ENCODE results near the gene CDCA7.
A peak's percentile ranks its signal among the peaks of the same experiment; 100 is the strongest.
"Not testable (repeated sequence)": the region's sequence is repeated elsewhere in the genome, so short reads cannot be mapped to it uniquely, and the experiment has no call there.

Gene CDCA7

DNA sequence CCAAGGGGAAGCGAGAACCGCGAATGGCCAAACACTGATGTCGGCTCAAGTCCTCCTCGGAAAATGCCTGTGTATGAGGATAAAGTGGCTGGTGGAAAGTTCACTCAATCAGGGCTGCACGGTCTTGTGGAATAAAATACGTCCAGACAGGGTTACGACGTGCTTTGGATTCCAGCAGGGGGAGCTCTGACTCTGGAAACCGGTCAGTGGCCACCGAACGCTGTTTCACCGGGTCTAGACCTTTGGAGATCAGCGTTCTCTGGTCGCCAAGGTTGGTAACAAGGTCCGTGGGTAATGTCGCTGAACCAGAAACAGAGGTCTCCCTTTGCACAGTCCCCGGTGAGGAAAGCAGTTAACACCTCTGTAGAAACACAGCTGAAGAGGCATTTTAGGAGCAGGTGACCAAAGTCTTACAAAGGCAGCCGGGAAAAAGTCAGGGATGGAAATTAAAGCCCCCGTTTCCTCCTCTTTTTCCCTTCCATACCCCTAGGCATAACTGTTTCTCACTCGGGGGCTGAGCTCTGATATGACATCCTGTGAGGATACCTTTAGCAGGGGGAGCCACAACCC lies 47.8 kb downstream of the CDCA7 start:
- DNase-seq (ENCODE audit: low read depth in 2 of 2) = peak; percentile 40 to 57

- DNase-seq (ENCODE audit: low read depth in 2 of 2) = no peak
Measured at GRCh38 chr2:173404841-173405750, 50.4 kb downstream of the CDCA7 start.

- DNase-seq (ENCODE audit: low read depth in 2 of 2) = no peak
Measured at GRCh38 chr2:173407176-173407575, 52.5 kb downstream of the CDCA7 start.

- DNase-seq (ENCODE audit: low read depth in 2 of 2) = no peak
Measured at GRCh38 chr2:173407646-173408045, 53.0 kb downstream of the CDCA7 start.

GRCh38 chr2:173410579-173410978 lies 55.9 kb downstream of the CDCA7 start:
- DNase-seq (ENCODE audit: low read depth in 2 of 2) = no peak

DNA sequence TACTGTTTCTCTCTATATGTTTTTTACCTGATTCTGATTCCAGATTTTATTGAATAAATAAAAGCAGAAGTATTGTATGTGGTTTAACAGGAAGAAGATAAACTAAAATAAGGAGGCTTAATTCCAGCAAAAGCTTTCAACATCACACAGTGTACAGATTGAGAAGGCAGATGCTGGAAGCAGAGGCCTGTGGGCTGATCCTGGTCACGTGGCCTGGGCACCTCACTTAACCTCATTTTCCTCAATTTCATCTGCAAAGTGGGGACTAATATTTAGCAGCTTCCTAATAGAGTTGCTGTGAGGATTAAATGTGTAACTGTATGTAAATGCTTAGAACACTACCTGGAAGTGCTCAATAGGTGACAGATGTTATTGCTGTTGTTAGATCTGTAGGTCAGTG lies 58.0 kb downstream of the CDCA7 start:
- no peak for DNase-seq (ENCODE audit: low read depth in 2 of 2)

DNA sequence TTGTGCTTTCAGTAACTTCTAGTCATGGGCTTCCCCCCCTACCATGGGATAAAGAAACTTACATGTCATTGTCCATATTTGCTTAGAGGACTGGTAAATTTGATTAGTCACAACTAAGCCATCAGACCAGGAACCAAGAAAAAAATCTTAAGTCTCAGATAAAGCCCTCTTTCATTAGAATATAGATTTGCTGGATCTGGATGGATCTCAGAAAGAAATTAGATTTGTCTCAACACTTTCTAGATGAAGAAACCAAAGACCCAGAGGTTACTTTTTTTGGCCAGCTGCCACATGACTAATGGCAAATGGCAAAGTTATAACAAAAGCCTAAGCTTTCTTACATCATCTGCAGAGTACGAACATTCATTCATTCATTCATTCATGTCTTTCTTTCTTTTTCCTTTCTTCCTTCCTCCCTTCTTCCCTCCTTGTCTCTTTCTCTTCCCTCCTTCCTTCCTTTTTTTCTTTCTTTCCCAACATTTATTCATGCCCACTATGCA lies 60.2 kb downstream of the CDCA7 start:
- no peak for DNase-seq (ENCODE audit: low read depth in 2 of 2)

DNA sequence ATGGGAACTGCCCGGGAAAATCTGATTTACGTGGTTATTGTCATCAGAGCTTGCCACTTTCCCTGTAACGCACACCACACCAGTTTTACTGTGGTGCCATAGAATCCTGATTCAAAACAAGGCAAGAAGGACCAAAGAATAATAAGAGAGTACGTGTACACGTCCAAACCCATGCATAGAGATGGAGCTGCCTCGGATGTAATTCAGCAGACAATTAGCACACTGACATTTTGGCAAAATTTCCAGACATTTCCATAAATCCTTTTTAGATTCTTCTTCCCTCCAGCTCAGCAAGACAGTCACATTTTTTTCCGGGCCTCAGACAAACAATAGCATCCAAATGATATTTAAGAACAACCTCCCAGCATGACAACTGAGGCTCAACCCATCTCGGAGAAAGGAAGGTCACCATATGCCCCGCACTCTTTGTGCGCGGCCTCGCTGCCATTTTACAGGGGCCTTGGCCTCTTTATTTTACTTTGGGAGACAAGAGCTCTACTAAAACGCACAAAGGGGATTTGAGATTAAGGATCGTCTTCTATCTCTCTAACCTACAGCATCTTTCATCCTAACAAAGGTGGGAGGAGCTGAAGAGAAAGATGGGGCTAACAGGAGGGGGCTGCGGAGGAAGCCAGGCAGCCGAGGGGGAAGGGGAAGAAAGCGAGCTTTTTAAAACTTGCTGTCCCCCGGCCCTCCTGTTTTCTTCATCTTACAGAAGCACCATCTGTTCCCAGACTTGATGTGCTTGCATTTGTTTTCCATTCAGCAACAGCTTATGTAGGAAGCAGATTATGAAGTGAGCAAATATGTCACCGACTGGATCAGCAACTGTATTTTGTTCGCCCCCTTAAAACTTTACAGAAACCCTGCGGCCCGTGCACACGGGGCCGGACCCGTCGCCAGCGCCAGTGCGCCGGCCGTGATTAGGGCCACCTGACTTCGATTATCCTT lies 61.0 kb downstream of the CDCA7 start:
- no peak for DNase-seq (ENCODE audit: low read depth in 2 of 2)

DNA sequence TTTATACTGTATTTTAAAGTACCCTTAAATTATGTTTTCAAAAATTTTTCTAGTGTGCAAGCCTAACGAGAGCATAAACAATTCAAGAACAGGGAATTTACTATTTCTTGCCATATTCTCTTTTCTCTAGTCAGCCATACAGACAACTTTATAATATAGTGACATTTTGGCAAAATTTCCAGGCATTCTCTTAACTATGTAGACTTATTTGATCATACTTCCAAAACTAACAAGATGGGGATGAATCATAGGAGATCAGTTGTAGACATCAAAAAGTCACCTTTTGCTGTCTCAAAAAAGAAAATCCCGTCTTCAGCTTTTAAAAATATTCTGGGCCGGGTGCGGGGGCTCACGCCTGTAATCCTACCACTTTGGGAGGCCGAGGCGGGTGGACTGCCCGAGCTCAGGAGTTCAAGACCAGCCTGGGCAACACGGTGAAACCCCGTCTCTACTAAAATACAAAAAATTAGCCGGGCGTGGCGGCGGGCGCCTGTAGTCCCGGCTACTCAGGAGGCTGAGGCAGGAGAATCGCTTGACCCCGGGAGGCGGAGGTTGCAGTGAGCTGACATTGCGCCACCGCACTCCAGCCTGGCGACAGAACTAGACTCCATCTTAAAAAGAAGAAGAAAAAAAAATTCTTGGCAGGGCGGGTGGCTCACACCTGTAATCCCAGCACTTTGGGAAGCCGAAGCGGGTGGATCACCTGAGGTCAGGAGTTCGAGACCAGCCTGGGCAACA lies 61.9 kb downstream of the CDCA7 start:
- not testable (repeated sequence) for DNase-seq (ENCODE audit: low read depth in 2 of 2)

GRCh38 chr2:173417341-173417740 lies 62.7 kb downstream of the CDCA7 start:
- no peak for DNase-seq (ENCODE audit: low read depth in 2 of 2)

GRCh38 chr2:173417802-173418201 lies 63.1 kb downstream of the CDCA7 start:
- no peak for DNase-seq (ENCODE audit: low read depth in 2 of 2)
